ENCODE results near the gene BTNL8. TPM values are rescaled to one million over a fixed set of nuclear protein-coding genes. Genes with fewer than 3 reads are reported as not detected.

BTNL8 gene
- total RNA-seq, 2 donors from 2014 or later, result not detected

DNA sequence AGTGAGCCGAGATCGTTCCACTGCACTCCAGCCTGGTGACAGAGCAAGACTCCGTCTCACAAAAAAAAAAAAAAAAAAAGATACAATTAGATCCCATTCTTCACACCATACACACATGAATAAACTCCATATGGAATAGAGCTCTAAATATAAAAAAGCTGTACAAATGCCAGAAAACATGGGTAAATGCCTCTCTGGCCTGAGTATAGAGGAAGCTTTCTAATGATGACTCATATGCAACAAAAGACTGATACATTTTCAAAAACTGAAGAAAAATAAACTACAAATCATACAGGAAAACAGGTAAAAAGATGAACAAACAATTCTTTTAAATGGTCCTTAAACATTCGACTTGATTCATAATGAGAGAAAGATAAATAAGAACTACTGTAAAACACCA is 46.5 kb upstream of the BTNL8 start:
- TF ChIP-seq, protein P1, sequence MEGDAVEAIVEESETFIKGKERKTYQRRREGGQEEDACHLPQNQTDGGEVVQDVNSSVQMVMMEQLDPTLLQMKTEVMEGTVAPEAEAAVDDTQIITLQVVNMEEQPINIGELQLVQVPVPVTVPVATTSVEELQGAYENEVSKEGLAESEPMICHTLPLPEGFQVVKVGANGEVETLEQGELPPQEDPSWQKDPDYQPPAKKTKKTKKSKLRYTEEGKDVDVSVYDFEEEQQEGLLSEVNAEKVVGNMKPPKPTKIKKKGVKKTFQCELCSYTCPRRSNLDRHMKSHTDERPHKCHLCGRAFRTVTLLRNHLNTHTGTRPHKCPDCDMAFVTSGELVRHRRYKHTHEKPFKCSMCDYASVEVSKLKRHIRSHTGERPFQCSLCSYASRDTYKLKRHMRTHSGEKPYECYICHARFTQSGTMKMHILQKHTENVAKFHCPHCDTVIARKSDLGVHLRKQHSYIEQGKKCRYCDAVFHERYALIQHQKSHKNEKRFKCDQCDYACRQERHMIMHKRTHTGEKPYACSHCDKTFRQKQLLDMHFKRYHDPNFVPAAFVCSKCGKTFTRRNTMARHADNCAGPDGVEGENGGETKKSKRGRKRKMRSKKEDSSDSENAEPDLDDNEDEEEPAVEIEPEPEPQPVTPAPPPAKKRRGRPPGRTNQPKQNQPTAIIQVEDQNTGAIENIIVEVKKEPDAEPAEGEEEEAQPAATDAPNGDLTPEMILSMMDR (conservative IDR thresholded peaks at IDR 0.05), result no peak
- no peak overlapping the region for H3K27ac ChIP-seq (ENCODE audit: low read depth, low read length)
- WGBS, 2 experiments (ENCODE audit: insufficient coverage in 1 of 2, insufficient read length in 1 of 2), result 100% methylated on average over 4 of the region's 4 CpGs; no CpG with 5 or more reads in 1 of the 2 experiments

DNA sequence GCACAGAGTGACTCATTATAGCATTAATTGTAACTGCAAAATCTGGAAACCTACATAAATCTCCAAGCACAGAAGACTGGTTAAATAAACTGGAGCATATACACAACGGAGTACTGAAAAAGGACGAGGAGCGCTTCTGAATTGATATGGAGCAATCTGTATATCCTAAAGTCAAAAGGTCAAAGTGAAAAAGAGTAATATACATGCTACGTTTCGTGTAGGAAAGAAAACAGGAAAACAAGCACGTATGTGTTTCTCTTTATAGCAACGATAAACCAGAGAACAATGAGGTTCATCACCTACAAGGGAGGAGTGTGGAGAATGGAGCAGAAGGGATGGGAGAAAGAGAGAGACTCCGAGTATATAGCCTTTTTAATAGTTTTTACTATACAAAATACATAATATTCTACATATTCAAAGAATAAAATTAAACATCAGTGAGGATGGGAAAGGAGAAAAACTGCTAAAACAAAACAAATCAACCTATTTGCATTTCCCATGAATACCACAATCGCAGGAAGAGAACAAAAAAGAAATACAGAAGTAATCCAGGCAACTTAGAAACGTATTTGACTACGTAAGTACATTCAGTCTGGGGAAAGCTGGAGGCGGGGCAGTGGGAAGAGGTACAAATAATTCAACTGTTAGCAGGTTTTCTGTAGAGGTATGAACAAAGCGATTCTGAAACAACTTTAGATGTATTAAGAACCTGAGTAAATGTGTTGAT is 45.7 kb upstream of the BTNL8 start:
- no peak overlapping the region for H3K9ac ChIP-seq (ENCODE audit: extremely low read depth, low read length, poor library complexity, severe bottlenecking)
- Mint-ChIP-seq H3K27me3 (ENCODE audit: insufficient read depth) (no peaks in the 10 kb centered on the region), H3K9me3 (peaks cover 83% of the 10 kb centered on the region), H3K27ac (no peak overlapping the region), H3K4me1 (no peaks in the 10 kb centered on the region), H3K36me3 (ENCODE audit: low read depth) (peaks cover 96% of the 10 kb centered on the region), H3K4me3 (no peak overlapping the region)
- TF ChIP-seq, protein P1 (conservative IDR thresholded peaks at IDR 0.05), result no peak
- peaks cover 77% of the 10 kb centered on the region for H3K36me3 ChIP-seq (ENCODE audit: control insufficient read depth, insufficient read depth, low read length)
- no peak for DNase-seq
- H3K27me3 ChIP-seq (ENCODE audit: control insufficient read depth, insufficient read depth, low read length, poor library complexity, severe bottlenecking), result no peaks in the 10 kb centered on the region
- H3K27ac ChIP-seq (ENCODE audit: low read depth, low read length), result no peak overlapping the region
- no peak overlapping the region for H3K4me3 ChIP-seq (ENCODE audit: low read length)
- peaks cover 53% of the 10 kb centered on the region for H3K9me3 ChIP-seq (ENCODE audit: control insufficient read depth, low read length)
- no peaks in the 10 kb centered on the region for H3K4me1 ChIP-seq (ENCODE audit: control insufficient read depth, insufficient read depth, low read length)
- 86 to 90% methylated on average over 12 of the region's 13 CpGs for WGBS, 2 experiments (ENCODE audit: insufficient coverage in 1 of 2, insufficient read length in 1 of 2)

More for the DNA sequence above, 46.5 kb upstream of the BTNL8 start:
- Histone ChIP-seq H3K27me3 (ENCODE audit: control insufficient read depth, insufficient read depth, low read length, poor library complexity, severe bottlenecking) (no peaks in the 10 kb centered on the region), H3K4me1 (ENCODE audit: control insufficient read depth, insufficient read depth, low read length) (no peaks in the 10 kb centered on the region), H3K9me3 (ENCODE audit: control insufficient read depth, low read length) (peaks cover 60% of the 10 kb centered on the region), H3K9ac (ENCODE audit: extremely low read depth, low read length, poor library complexity, severe bottlenecking) (no peak overlapping the region), H3K36me3 (ENCODE audit: control insufficient read depth, insufficient read depth, low read length) (peaks cover 85% of the 10 kb centered on the region), H3K4me3 (ENCODE audit: low read length) (no peak overlapping the region)
- Mint-ChIP-seq H3K27me3 (ENCODE audit: insufficient read depth) (no peaks in the 10 kb centered on the region), H3K9me3 (peaks cover 90% of the 10 kb centered on the region), H3K4me1 (no peaks in the 10 kb centered on the region), H3K36me3 (ENCODE audit: low read depth) (peaks cover 99% of the 10 kb centered on the region), H3K4me3 (no peak overlapping the region), H3K27ac (no peak overlapping the region)
- DNase-seq, result no peak

DNA sequence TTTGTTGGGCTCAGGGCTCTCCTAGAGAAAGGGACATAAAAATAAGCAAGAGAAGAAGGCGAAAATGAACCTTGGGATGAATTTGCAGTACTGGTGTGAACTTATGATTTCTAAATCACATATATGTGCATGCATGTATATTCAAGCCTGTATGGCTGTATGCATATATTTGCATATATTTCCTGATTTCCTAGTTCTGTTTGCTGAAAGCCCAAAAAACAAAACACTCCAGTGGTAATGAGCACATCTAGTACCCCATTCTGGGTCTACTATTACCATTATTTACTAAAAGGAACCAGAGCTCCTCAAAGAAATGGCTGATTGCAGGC is 45.1 kb upstream of the BTNL8 start:
- Mint-ChIP-seq H3K27ac (no peak overlapping the region), H3K4me1 (no peaks in the 10 kb centered on the region), H3K9me3 (peaks cover 83% of the 10 kb centered on the region), H3K36me3 (ENCODE audit: low read depth) (peaks cover 96% of the 10 kb centered on the region), H3K4me3 (no peak overlapping the region), H3K27me3 (ENCODE audit: insufficient read depth) (no peaks in the 10 kb centered on the region)
- H3K9ac ChIP-seq (ENCODE audit: extremely low read depth, low read length, poor library complexity, severe bottlenecking), result no peak overlapping the region
- TF ChIP-seq, protein P1 (conservative IDR thresholded peaks at IDR 0.05), result no peak
- 83 to 94% methylated on average over 1 of the region's 1 CpG for WGBS, 2 experiments (ENCODE audit: insufficient coverage in 1 of 2, insufficient read length in 1 of 2)
- no peak overlapping the region for H3K27ac ChIP-seq (ENCODE audit: low read depth, low read length)
- no peak overlapping the region for H3K4me3 ChIP-seq (ENCODE audit: low read length)
- H3K9me3 ChIP-seq (ENCODE audit: control insufficient read depth, low read length), result peaks cover 47% of the 10 kb centered on the region
- H3K27me3 ChIP-seq (ENCODE audit: control insufficient read depth, insufficient read depth, low read length, poor library complexity, severe bottlenecking), result no peaks in the 10 kb centered on the region
- no peaks in the 10 kb centered on the region for H3K4me1 ChIP-seq (ENCODE audit: control insufficient read depth, insufficient read depth, low read length)
- DNase-seq, result no peak
- peaks cover 76% of the 10 kb centered on the region for H3K36me3 ChIP-seq (ENCODE audit: control insufficient read depth, insufficient read depth, low read length)
